Measurements from ENCODE around the gene SLC47A1. TPM values are rescaled to one million over a fixed set of nuclear protein-coding genes. Genes with fewer than 3 reads are reported as not detected.

SLC47A1 gene
- total and polyA plus RNA-seq, 4 donors, result 34.8 to 69.2 (median 37.2) TPM

DNA sequence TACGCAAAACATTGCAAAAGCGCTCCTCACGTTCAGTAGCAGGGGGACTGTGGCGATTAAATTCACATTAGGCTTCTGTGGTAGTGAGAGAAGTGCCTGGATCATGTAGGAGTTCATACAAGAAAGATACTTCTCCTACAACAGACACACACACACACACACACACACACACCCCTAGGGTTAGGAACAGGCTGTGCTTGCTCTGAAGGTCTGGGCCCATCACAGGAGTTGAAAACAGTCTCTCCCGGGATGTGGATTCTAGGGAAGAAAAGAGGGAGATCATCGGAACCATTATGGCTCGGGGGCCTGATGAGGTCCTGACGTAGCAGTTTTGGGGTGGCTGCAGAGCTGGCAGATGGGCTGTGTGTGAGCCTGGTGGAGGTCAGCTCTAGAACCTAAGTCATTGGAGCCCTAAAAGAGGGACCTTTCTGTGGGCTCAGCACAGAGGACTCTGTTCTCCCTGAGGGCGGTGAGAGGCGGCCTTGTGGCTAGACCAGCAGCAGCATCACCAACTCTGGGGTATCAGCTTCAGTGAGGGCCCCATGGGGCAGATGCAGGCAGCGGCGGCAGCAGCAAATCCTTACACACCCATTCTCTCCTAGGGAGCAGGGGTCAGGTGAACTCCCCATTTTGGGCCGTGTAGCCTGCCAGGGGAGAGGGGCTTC is 7.2 kb downstream of the SLC47A1 start:
- TF ChIP-seq, protein P1, sequence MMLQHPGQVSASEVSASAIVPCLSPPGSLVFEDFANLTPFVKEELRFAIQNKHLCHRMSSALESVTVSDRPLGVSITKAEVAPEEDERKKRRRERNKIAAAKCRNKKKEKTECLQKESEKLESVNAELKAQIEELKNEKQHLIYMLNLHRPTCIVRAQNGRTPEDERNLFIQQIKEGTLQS (IDR thresholded peaks at IDR 0.05), result no peak
- no peak for TF ChIP-seq YY1 (IDR thresholded peaks at IDR 0.05)
- no peak for TF ChIP-seq TAF1 (conservative IDR thresholded peaks at IDR 0.05)
- no peak for TF ChIP-seq JUND (IDR thresholded peaks at IDR 0.05)
- no peak for TF ChIP-seq FOXA2 (IDR thresholded peaks at IDR 0.05)
- TF ChIP-seq GABPA (IDR thresholded peaks at IDR 0.05 in 1 of 2, conservative IDR thresholded peaks at IDR 0.05 in 1 of 2), result no peak
- TF ChIP-seq RXRA (IDR thresholded peaks at IDR 0.05), result no peak
- H3K27me3 ChIP-seq (ENCODE audit: control insufficient read depth in 4 of 4, insufficient read depth in 4 of 4, low read length in 3 of 4), result no peaks in the 10 kb centered on the region
- 86% methylated on average over 13 of the region's 13 CpGs for WGBS
- H3K4me3 ChIP-seq (ENCODE audit: low read depth in 1 of 3, low read length in 3 of 3), result no peak overlapping the region
- no peak for DNase-seq (ENCODE audit: low spot score)
- H3K27ac ChIP-seq (ENCODE audit: low read depth in 1 of 2, low read length in 2 of 2), result no peak overlapping the region
- H3K36me3 ChIP-seq (ENCODE audit: control insufficient read depth in 4 of 4, insufficient read depth in 3 of 4, low read depth in 1 of 4, low read length in 3 of 4), result peaks cover 0 to 2% (median 0%) of the 10 kb centered on the region in 4 donors
- H3K9ac ChIP-seq (ENCODE audit: low read depth in 1 of 2, low read length in 2 of 2), result no peak overlapping the region
- H3K9me3 ChIP-seq (ENCODE audit: control insufficient read depth in 4 of 4, low read length in 3 of 4), result no peaks in the 10 kb centered on the region
- peaks cover 13 to 77% (median 62%) of the 10 kb centered on the region in 4 donors for H3K4me1 ChIP-seq (ENCODE audit: control insufficient read depth in 4 of 4, insufficient read depth in 4 of 4, low read length in 3 of 4)

DNA sequence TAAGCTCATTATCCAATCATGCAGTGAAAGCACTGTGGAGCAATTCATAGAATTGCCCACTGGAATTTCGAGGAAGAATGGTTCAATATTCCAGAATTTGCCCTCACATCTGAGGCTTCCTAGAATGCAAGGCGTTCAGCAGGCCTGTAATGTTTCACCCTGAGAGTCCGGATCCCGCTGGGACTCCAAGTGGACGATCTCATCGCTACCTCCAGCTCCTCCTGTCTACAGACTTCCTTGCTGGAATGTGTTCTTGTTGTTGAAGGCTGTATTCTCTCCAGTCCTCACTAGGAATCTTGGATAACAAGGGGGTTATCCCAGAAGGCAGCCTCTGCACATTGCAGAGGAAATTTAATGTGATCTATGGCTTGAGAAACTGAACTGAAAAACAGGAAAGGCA is 7.8 kb downstream of the SLC47A1 start:
- H3K4me3 ChIP-seq (ENCODE audit: low read depth in 1 of 3, low read length in 3 of 3), result no peak overlapping the region
- 46% methylated on average over 6 of the region's 6 CpGs for WGBS
- peaks cover 18 to 80% (median 65%) of the 10 kb centered on the region in 4 donors for H3K4me1 ChIP-seq (ENCODE audit: control insufficient read depth in 4 of 4, insufficient read depth in 4 of 4, low read length in 3 of 4)
- no peak for DNase-seq (ENCODE audit: low spot score)
- peak overlapping the region in 1 of 2 donors; percentile 4 for H3K27ac ChIP-seq (ENCODE audit: low read depth in 1 of 2, low read length in 2 of 2)
- H3K9me3 ChIP-seq (ENCODE audit: control insufficient read depth in 4 of 4, low read length in 3 of 4), result no peaks in the 10 kb centered on the region
- TF ChIP-seq GABPA (IDR thresholded peaks at IDR 0.05 in 1 of 2, conservative IDR thresholded peaks at IDR 0.05 in 1 of 2) (no peak), NR2F2 (IDR thresholded peaks at IDR 0.05) (no peak), TAF1 (conservative IDR thresholded peaks at IDR 0.05) (no peak), RAD21 (IDR thresholded peaks at IDR 0.05) (no peak), FOXA2 (IDR thresholded peaks at IDR 0.05) (no peak), HNF4G (IDR thresholded peaks at IDR 0.05) (no peak)
- TF ChIP-seq, protein P2, sequence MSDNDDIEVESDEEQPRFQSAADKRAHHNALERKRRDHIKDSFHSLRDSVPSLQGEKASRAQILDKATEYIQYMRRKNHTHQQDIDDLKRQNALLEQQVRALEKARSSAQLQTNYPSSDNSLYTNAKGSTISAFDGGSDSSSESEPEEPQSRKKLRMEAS (IDR thresholded peaks at IDR 0.05), result no peak
- peaks cover 0 to 2% (median 0%) of the 10 kb centered on the region in 4 donors for H3K36me3 ChIP-seq (ENCODE audit: control insufficient read depth in 4 of 4, insufficient read depth in 3 of 4, low read depth in 1 of 4, low read length in 3 of 4)
- H3K9ac ChIP-seq (ENCODE audit: low read depth in 1 of 2, low read length in 2 of 2), result no peak overlapping the region
- no peaks in the 10 kb centered on the region for H3K27me3 ChIP-seq (ENCODE audit: control insufficient read depth in 4 of 4, insufficient read depth in 4 of 4, low read length in 3 of 4)

DNA sequence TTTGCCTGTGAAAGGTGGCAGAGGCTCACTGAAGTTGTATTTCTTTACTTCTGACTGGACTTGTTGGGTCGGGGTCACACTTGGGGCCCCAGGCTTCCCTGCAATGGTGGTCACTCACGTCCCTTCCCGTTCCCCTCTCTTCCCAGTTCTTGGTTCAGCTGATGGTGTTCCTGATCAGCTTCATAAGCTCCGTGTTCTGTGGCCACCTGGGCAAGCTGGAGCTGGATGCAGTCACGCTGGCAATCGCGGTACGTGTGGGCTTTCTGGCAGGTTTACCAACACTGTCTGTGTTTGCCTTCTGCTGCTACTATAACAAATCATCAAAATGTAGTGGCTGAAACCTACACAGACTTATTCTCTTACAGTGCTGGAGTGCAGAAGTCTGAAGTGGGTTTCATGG is 8.6 kb downstream of the SLC47A1 start:
- Histone ChIP-seq H3K27me3 (ENCODE audit: control insufficient read depth in 4 of 4, insufficient read depth in 4 of 4, low read length in 3 of 4) (no peaks in the 10 kb centered on the region), H3K9me3 (ENCODE audit: control insufficient read depth in 4 of 4, low read length in 3 of 4) (no peaks in the 10 kb centered on the region), H3K27ac (ENCODE audit: low read depth in 1 of 2, low read length in 2 of 2) (peak overlapping the region in 1 of 2 donors; percentile 32), H3K36me3 (ENCODE audit: control insufficient read depth in 4 of 4, insufficient read depth in 3 of 4, low read depth in 1 of 4, low read length in 3 of 4) (peaks cover 0 to 2% (median 0%) of the 10 kb centered on the region in 4 donors), H3K4me3 (ENCODE audit: low read depth in 1 of 3, low read length in 3 of 3) (no peak overlapping the region), H3K9ac (ENCODE audit: low read depth in 1 of 2, low read length in 2 of 2) (no peak overlapping the region), H3K4me1 (ENCODE audit: control insufficient read depth in 4 of 4, insufficient read depth in 4 of 4, low read length in 3 of 4) (peaks cover 19 to 79% (median 64%) of the 10 kb centered on the region in 4 donors)
- WGBS, result 67% methylated on average over 8 of the region's 8 CpGs
- no peak for DNase-seq (ENCODE audit: low spot score)
- TF ChIP-seq EGR1 (IDR thresholded peaks at IDR 0.05; ENCODE audit: low read depth in 2 of 2) (no peak), NR2F2 (IDR thresholded peaks at IDR 0.05) (no peak), RXRA (IDR thresholded peaks at IDR 0.05) (no peak), FOXA1 (IDR thresholded peaks at IDR 0.05) (no peak), TAF1 (conservative IDR thresholded peaks at IDR 0.05) (no peak), HNF4A (conservative IDR thresholded peaks at IDR 0.05) (no peak), GABPA (IDR thresholded peaks at IDR 0.05 in 1 of 2, conservative IDR thresholded peaks at IDR 0.05 in 1 of 2) (no peak), YY1 (IDR thresholded peaks at IDR 0.05) (no peak)
- TF ChIP-seq, protein P1 (IDR thresholded peaks at IDR 0.05), result no peak
- TF ChIP-seq, protein P3, sequence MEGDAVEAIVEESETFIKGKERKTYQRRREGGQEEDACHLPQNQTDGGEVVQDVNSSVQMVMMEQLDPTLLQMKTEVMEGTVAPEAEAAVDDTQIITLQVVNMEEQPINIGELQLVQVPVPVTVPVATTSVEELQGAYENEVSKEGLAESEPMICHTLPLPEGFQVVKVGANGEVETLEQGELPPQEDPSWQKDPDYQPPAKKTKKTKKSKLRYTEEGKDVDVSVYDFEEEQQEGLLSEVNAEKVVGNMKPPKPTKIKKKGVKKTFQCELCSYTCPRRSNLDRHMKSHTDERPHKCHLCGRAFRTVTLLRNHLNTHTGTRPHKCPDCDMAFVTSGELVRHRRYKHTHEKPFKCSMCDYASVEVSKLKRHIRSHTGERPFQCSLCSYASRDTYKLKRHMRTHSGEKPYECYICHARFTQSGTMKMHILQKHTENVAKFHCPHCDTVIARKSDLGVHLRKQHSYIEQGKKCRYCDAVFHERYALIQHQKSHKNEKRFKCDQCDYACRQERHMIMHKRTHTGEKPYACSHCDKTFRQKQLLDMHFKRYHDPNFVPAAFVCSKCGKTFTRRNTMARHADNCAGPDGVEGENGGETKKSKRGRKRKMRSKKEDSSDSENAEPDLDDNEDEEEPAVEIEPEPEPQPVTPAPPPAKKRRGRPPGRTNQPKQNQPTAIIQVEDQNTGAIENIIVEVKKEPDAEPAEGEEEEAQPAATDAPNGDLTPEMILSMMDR (IDR thresholded peaks at IDR 0.05; ENCODE audit: low read depth, low read length, missing input control), result no peak
- TF ChIP-seq, protein P2 (IDR thresholded peaks at IDR 0.05), result no peak
- TF ChIP-seq, protein P4, sequence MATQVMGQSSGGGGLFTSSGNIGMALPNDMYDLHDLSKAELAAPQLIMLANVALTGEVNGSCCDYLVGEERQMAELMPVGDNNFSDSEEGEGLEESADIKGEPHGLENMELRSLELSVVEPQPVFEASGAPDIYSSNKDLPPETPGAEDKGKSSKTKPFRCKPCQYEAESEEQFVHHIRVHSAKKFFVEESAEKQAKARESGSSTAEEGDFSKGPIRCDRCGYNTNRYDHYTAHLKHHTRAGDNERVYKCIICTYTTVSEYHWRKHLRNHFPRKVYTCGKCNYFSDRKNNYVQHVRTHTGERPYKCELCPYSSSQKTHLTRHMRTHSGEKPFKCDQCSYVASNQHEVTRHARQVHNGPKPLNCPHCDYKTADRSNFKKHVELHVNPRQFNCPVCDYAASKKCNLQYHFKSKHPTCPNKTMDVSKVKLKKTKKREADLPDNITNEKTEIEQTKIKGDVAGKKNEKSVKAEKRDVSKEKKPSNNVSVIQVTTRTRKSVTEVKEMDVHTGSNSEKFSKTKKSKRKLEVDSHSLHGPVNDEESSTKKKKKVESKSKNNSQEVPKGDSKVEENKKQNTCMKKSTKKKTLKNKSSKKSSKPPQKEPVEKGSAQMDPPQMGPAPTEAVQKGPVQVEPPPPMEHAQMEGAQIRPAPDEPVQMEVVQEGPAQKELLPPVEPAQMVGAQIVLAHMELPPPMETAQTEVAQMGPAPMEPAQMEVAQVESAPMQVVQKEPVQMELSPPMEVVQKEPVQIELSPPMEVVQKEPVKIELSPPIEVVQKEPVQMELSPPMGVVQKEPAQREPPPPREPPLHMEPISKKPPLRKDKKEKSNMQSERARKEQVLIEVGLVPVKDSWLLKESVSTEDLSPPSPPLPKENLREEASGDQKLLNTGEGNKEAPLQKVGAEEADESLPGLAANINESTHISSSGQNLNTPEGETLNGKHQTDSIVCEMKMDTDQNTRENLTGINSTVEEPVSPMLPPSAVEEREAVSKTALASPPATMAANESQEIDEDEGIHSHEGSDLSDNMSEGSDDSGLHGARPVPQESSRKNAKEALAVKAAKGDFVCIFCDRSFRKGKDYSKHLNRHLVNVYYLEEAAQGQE (IDR thresholded peaks at IDR 0.05), result no peak
